Liver (tissue), 3 donors: ENCODE measurements around the gene AMPH.
"Not testable (repeated sequence)": the region's sequence is repeated elsewhere in the genome, so short reads cannot be mapped to it uniquely, and the experiment has no call there.

ENCODE experiments used
- ATF3 ChIP-seq: IDR thresholded peaks from 2 replicates; pipeline ENCODE4 v1.6.1; 2016; ENCODE audit warnings: antibody characterized with exemption
- CTCF ChIP-seq: fragments of 150-350 bp; IDR thresholded peaks from 2 replicates; pipeline ENCODE4 v1.5.1; 2017; ENCODE audit warnings: improper control_type of control experiment, low read depth, low read length; ENCODE audit not compliant: missing input control
- GABPA ChIP-seq, 2 donors: IDR thresholded peaks in 1 of 2; conservative IDR thresholded peaks in 1 of 2; 2 replicates each; pipeline ENCODE4 v1.6.1; 2016; ENCODE audit warnings: antibody characterized with exemption in 2 of 2, mild to moderate bottlenecking in 1 of 2, moderate library complexity in 1 of 2
- JUND ChIP-seq, 2 donors: IDR thresholded peaks; 2 replicates each; pipeline ENCODE4 v1.6.1; 2016; ENCODE audit warnings: antibody characterized with exemption in 2 of 2
- MAX ChIP-seq: IDR thresholded peaks from 2 replicates; pipeline ENCODE4 v1.6.1; 2016; ENCODE audit warnings: antibody characterized with exemption
- RAD21 ChIP-seq, 2 donors: IDR thresholded peaks; 2 replicates each; pipeline ENCODE4 v1.6.1; 2016; ENCODE audit warnings: antibody characterized with exemption in 2 of 2, mild to moderate bottlenecking in 2 of 2
- RXRA ChIP-seq, 2 donors: IDR thresholded peaks; 2 replicates each; pipeline ENCODE4 v1.6.1; 2017 to 2018; ENCODE audit warnings: antibody characterized with exemption in 2 of 2, mild to moderate bottlenecking in 1 of 2
- SP1 ChIP-seq: IDR thresholded peaks from 2 replicates; pipeline ENCODE4 v1.6.1; 2018; ENCODE audit warnings: antibody characterized with exemption, mild to moderate bottlenecking
- YY1 ChIP-seq: IDR thresholded peaks from 2 replicates; pipeline ENCODE4 v1.6.1; 2016; ENCODE audit warnings: antibody characterized with exemption, mild to moderate bottlenecking
- TF ChIP-seq, protein P1 (sequence below): IDR thresholded peaks from 2 replicates; pipeline ENCODE4 v1.6.1; 2016; ENCODE audit warnings: antibody characterized with exemption, mild to moderate bottlenecking
- donor health status: healthy.
- donor health status: healthy.

- TF ChIP-seq RXRA (IDR thresholded peaks at IDR 0.05); CTCF; MAX; JUND (IDR thresholded peaks at IDR 0.05); GABPA (IDR thresholded peaks at IDR 0.05 in 1 of 2, conservative IDR thresholded peaks at IDR 0.05 in 1 of 2); RAD21 (IDR thresholded peaks at IDR 0.05); SP1; YY1; ATF3: not testable (repeated sequence)
- TF ChIP-seq, protein P1, sequence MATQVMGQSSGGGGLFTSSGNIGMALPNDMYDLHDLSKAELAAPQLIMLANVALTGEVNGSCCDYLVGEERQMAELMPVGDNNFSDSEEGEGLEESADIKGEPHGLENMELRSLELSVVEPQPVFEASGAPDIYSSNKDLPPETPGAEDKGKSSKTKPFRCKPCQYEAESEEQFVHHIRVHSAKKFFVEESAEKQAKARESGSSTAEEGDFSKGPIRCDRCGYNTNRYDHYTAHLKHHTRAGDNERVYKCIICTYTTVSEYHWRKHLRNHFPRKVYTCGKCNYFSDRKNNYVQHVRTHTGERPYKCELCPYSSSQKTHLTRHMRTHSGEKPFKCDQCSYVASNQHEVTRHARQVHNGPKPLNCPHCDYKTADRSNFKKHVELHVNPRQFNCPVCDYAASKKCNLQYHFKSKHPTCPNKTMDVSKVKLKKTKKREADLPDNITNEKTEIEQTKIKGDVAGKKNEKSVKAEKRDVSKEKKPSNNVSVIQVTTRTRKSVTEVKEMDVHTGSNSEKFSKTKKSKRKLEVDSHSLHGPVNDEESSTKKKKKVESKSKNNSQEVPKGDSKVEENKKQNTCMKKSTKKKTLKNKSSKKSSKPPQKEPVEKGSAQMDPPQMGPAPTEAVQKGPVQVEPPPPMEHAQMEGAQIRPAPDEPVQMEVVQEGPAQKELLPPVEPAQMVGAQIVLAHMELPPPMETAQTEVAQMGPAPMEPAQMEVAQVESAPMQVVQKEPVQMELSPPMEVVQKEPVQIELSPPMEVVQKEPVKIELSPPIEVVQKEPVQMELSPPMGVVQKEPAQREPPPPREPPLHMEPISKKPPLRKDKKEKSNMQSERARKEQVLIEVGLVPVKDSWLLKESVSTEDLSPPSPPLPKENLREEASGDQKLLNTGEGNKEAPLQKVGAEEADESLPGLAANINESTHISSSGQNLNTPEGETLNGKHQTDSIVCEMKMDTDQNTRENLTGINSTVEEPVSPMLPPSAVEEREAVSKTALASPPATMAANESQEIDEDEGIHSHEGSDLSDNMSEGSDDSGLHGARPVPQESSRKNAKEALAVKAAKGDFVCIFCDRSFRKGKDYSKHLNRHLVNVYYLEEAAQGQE: not testable (repeated sequence)
Measured at GRCh38 chr7:38353431-38353881, 277.7 kb downstream of the AMPH start.
